NCI-H82 (cell line): ENCODE measurements around the gene PRM1.
"Not testable (repeated sequence)": the region's sequence is repeated elsewhere in the genome, so short reads cannot be mapped to it uniquely, and the experiment has no call there.

ENCODE experiments used
- DNase-seq: peaks from one replicate; lab custom pipeline; 2025; lab: John Stamatoyannopoulos, UW

The PRM1 gene

GRCh38 chr16:11297492-11298142 lies 16.5 kb upstream of the PRM1 start:
- DNase-seq: no peak

- DNase-seq: no peak
Measured at GRCh38 chr16:11296706-11297491, 15.8 kb upstream of the PRM1 start.

- no peak for DNase-seq
Measured at GRCh38 chr16:11296351-11296705, 15.2 kb upstream of the PRM1 start.

- no peak for DNase-seq
Measured at GRCh38 chr16:11295672-11296071, 14.5 kb upstream of the PRM1 start.

DNA sequence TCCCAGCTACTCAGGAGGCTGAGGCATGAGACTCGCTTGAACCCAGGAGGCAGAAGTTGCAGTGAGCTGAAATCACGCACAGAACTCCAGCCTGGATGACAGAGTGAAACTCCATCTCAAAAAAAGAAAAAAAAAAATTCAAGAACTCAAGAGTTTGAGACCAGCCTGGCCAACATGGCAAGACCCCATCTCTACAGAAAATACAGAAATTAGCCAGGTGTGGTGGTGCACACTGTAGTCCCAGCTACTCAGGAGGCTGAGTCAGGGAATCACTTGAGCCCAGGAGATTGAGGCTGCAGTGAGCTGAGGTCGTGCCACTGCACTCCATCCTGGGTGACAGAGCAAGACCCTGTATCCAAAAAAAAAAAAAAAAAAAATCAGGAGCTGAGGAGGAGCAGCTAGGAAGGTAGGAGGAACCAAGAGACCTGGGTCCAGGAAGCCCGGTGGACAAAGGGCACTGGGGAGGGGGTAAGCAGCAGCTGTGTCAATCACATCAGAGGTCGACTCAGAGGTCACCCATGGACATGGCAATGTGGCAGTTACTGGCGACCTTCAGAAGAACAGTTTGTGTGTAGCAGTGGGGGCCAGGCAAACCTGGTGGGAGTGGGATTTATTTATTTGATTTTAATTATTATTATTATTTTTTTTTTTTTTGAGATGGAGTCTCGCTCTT lies 11.1 kb upstream of the PRM1 start:
- no peak for DNase-seq

- DNase-seq: no peak
Measured at GRCh38 chr16:11291091-11291703, 10.1 kb upstream of the PRM1 start.

DNA sequence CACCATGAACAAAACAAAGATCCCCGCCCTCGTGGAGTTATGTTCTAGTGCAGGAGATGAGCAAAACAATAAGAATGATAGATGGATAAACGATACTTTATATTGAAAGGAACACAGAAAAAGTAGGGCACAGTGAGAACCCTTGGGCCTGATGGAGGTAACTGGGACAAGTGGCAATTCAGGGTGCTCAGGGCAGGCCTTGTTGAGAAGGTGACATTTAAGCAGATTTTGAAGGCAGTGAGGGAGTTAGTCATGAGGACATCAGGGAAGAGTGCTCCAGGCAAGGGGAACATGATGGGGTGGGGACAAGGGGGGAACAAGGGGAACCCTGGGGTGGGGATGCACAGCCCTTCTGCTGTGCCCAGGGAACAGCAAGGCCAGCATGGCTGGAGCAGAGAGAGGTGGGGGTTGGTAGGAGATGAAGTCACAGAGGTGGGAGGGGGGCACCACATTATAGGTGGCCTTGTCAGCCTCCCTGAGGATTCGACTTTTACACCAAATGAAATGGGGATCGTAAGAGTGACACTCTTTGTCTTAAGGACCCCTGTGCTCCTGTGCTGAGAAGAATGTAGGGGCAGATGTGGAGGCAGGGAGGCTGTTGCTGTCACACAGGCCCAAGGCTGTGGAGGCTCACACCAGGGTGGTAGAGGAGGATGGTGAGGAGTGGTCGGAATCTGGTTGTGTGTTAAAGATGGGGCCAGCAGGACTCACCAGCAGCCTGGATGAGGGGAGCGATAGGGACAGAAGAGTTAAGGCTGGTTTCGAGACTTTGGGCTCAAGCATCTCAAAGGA lies 9.2 kb upstream of the PRM1 start:
- DNase-seq: no peak

- not testable (repeated sequence) for DNase-seq
Measured at GRCh38 chr16:11289696-11290095, 8.6 kb upstream of the PRM1 start.

DNA sequence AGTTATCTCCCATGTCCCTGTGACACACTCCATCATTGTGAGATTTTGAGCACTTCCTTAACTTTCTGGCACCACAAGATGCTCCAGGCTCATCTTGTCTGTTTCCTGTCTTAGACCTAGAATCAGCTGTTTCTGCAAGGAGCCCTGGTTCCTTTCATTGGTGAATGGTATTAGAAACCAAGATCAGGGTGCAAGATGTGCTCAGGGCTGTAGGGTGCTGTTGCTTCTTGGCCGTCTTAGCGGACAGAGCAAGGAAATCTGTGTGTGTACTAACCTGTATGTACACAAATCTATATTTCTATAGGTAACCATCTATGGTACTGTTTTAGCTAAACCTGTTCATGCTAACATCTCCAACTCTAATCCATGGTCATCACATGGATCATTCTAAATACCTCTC lies 8.1 kb upstream of the PRM1 start:
- DNase-seq: no peak

DNA sequence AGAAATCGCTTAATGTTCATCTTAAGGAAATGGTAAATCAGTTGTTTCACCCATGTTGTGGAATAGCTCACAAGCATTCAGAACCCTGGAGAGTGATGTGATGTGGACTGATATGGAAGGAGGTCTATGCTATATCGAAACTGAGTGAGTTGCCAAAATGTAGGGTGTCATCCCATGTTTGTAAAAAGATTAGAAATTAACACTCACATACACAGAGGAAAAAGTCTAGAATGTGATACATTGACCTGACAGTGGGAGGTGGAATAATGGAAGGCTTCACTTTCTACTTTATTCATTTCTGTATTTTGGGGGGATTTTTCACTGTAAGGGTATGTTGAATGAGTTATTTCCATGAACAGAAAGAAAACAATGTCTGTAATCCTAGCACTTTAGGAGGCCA lies 4.7 kb upstream of the PRM1 start:
- DNase-seq: no peak

GRCh38 chr16:11283820-11284248 lies 2.7 kb upstream of the PRM1 start:
- no peak for DNase-seq

DNA sequence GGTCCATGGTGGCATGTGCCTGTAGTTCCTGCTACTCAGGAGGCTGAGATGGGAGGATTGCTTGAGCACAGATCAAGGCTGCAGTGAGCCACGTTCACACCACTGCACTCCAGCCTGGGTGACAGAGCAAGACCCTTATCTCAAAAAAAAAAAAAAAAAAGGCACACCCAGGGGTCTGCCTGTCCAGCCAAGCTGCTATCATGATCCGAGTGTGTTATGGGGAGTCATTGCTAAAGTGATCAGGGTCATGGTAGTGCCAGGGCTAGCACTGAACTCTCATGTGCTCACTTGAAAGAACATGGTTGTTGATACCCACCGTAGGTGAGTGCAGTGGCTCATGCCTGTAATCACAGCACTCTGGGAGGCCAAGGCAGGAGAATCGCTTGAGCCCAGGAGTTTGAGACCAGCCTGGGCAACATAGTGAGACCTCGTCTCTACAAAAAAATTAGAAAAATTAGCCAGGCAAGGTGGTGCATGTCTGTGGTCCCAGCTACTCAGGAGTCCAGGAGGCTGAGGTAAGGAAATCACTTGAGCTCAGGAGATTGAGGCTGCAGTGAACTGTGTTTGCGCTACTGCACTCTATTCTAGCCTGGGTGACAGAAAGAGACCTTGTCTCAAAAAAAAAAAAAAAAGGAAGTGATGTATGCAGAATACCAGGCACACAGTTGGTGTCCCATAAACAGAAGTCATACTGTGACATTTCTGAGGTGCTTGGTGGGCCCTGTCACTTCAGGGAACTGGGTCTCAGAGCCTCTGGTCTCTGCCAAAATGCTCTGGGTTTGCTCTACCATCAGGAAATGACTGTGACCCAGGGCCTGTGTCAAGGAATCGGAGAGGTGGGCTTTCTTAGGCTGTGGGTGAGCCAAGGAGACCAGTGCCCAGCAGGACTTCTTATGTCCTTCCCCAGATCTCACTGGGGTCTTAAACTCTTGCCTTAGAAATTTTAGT lies 2.2 kb downstream of the PRM1 start:
- no peak for DNase-seq

GRCh38 chr16:11277607-11278337 lies 3.4 kb downstream of the PRM1 start:
- DNase-seq: no peak

GRCh38 chr16:11276896-11277593 lies 4.1 kb downstream of the PRM1 start:
- DNase-seq: no peak

DNA sequence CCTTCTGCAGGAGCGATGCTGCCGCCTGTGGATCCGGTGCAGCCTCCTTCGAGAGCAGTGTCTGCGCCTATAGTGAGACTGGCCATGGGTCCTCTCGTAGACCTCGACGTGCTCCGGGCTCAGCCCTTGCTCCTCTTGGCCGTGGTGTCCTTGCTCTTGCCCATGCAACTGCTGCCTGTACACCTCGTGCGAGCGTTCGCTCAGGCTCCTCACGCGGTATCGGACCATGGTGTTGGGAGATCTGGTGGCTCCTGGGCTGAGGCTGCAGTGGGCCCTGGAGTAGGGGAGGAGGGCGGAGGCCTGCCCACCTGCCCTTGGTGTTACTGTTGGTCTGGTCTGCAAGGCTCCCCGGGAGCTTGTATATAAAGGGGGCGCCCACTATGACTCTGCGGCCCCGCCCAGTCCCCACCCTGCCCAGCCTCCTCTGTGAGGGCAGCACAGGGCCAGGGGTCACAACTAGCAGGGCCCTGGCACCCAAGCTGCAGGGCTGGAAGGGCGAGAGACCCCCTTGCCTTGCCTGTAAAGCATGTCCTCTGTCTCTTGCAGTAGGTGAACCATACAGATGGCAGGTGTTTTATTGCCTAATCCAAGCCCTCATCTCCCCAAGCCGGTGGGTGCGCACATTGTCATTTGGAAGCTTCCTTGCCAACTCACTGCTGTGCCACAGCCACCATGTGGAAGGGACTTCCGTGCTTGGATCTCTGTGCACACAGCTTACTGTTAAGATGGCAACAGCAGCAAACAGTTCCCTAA lies 4.8 kb downstream of the PRM1 start, which contains the start of gene PRM2:
TSS of gene PRM2 (minus strand) at position 338 of the 753 bp plus-strand sequence. CDS start at position 228, 110 bp downstream.
- no peak for DNase-seq

- DNase-seq: no peak
Measured at GRCh38 chr16:11274964-11275363, 6.2 kb downstream of the PRM1 start.

- DNase-seq: no peak
Measured at GRCh38 chr16:11273721-11274324, 7.3 kb downstream of the PRM1 start.
